ENCODE results near the gene PARD3.
A peak's percentile ranks its signal among the peaks of the same experiment; 100 is the strongest.

Gene PARD3

DNA sequence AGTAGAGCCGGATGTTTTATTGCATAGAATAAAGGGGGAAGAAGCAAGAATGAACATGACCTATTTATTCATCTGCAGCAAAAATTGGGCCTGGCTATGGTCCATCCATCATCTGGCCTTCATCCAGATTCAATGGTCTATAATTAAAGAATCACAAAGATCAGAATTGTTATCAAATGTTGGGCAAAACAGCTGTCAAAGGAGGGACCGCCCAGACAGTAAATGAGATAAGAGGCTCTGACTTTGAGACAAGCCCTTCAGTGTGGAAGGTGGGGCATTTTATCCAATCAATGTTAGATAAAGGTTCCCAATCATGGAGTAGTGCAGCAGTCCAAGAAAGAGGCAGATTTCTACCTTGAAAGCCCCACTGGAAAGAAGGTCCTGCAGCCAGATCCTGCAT lies 153.5 kb downstream of the PARD3 start:
- no peak overlapping the region for H3K4me3 ChIP-seq (ENCODE audit: insufficient read depth, low read depth, low read length)
- no peaks in the 10 kb centered on the region for H3K4me1 ChIP-seq (ENCODE audit: control insufficient read depth, insufficient read depth, low read length)
- H3K9me3 ChIP-seq (ENCODE audit: control insufficient read depth, low read length): no peaks in the 10 kb centered on the region
- no peak overlapping the region for H3K27ac ChIP-seq (ENCODE audit: insufficient read depth, low read depth, low read length, poor library complexity, severe bottlenecking)
- WGBS, 2 experiments: 92 to 98% methylated on average over 2 of the region's 2 CpGs
- H3K36me3 ChIP-seq (ENCODE audit: control insufficient read depth, insufficient read depth, low read length): no peaks in the 10 kb centered on the region
- no peaks in the 10 kb centered on the region for H3K27me3 ChIP-seq (ENCODE audit: control insufficient read depth, insufficient read depth, low read length, poor library complexity, severe bottlenecking)

DNA sequence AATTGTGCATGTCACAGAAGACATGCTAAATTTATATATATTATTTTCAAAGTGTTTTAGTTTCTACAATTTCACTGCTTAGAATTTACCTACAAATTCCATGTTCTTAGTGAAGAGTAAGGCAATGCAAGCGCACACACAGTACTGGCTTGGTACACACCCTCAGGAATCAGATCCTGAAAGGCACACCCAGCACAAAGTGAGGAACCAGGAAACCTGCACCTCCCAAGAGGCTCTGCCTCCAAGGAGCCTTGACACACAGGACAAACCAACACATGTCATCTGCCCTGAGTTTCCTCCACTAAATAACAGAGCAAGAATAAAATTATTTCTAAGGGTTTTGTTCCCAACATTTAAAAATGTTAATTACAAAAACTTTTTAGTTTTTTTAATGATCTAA lies 156.2 kb downstream of the PARD3 start:
- Histone ChIP-seq H3K27ac (ENCODE audit: insufficient read depth, low read depth, low read length, poor library complexity, severe bottlenecking) (no peak overlapping the region), H3K27me3 (ENCODE audit: control insufficient read depth, insufficient read depth, low read length, poor library complexity, severe bottlenecking) (no peaks in the 10 kb centered on the region)
- 92 to 100% methylated on average over 1 of the region's 1 CpG for whole genome bisulfite sequencing, 2 experiments

DNA sequence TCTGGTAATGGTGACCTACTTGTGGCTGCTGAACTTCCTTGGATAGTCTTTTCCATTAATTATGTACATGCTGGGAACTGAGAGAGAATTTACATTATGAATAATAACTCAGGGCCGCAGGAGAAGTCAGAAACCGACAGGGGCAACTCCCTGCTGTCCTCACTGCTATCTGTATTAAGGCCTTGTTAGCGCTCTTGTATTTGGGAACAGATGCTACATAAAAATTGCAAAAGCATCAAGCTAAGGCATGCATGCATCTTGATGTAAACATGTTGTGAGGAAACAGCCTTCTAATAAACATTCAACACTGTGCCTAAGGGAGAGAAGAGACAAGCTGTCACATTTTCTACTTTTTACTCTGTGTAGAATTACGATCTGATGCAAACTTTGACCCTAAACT lies 158.4 kb downstream of the PARD3 start:
- no peaks in the 10 kb centered on the region for H3K9me3 ChIP-seq (ENCODE audit: control insufficient read depth, low read length)
- H3K27ac ChIP-seq (ENCODE audit: insufficient read depth, low read depth, low read length, poor library complexity, severe bottlenecking): no peak overlapping the region
- H3K36me3 ChIP-seq (ENCODE audit: control insufficient read depth, insufficient read depth, low read length): no peaks in the 10 kb centered on the region
- peaks cover 16% of the 10 kb centered on the region for H3K4me1 ChIP-seq (ENCODE audit: control insufficient read depth, insufficient read depth, low read length)
- 56 to 69% methylated on average over 4 of the region's 4 CpGs for WGBS, 2 experiments
- H3K27me3 ChIP-seq (ENCODE audit: control insufficient read depth, insufficient read depth, low read length, poor library complexity, severe bottlenecking): no peaks in the 10 kb centered on the region
- no peak overlapping the region for H3K4me3 ChIP-seq (ENCODE audit: insufficient read depth, low read depth, low read length)

More for the DNA sequence above, 156.2 kb downstream of the PARD3 start:
- H3K36me3 ChIP-seq (ENCODE audit: control insufficient read depth, insufficient read depth, low read length): no peaks in the 10 kb centered on the region
- H3K4me3 ChIP-seq (ENCODE audit: insufficient read depth, low read depth, low read length): no peak overlapping the region
- H3K4me1 ChIP-seq (ENCODE audit: control insufficient read depth, insufficient read depth, low read length): no peaks in the 10 kb centered on the region
- H3K9me3 ChIP-seq (ENCODE audit: control insufficient read depth, low read length): no peaks in the 10 kb centered on the region

DNA sequence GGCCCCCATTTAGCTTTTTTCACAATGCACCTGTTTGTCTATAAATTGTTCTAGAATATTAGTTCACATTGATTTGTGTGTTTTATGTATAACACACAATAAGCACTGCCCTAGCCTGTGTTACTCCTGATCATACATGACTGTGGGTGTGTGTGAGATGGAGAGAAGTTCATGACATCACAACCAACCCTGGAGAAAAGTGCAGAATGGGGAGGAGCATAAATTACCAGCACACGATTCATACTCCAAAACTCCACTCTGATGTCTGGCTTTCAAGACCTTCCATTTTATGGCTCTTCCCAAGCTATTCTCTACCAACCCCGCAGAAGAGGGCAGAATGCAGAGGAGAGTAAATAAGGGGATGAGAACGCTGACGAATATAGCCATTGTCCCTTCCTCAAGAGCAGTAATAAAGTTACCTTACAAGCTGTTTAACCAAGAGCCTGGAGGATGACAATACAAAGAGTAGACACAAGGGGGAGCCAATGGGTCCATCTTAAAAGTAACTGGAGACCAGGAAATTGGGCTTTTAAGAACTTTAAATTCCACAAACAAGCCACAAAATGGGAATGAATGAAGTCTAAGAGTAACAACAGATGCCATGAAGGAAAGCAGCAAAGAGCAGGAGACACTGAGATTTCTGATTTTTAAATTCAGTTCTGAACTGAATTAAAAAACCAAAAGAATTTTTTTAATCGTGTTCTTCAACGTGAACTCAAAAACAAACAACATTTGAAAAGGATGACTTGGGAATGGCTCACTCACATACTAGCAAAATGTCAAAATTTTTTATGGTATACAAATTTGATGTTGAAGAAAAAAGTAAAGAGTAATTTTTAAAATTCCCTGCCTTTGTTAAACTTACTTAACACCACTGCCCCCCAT lies 159.6 kb downstream of the PARD3 start:
- no peak overlapping the region for H3K27ac ChIP-seq (ENCODE audit: insufficient read depth, low read depth, low read length, poor library complexity, severe bottlenecking)
- WGBS, 2 experiments: 28 to 44% methylated on average over 4 to 6 of the region's 6 CpGs
- H3K27me3 ChIP-seq (ENCODE audit: control insufficient read depth, insufficient read depth, low read length, poor library complexity, severe bottlenecking): no peaks in the 10 kb centered on the region
- H3K4me3 ChIP-seq (ENCODE audit: insufficient read depth, low read depth, low read length): no peak overlapping the region
- H3K4me1 ChIP-seq (ENCODE audit: control insufficient read depth, insufficient read depth, low read length): peaks cover 20% of the 10 kb centered on the region
- no peaks in the 10 kb centered on the region for H3K9me3 ChIP-seq (ENCODE audit: control insufficient read depth, low read length)
- no peaks in the 10 kb centered on the region for H3K36me3 ChIP-seq (ENCODE audit: control insufficient read depth, insufficient read depth, low read length)

DNA sequence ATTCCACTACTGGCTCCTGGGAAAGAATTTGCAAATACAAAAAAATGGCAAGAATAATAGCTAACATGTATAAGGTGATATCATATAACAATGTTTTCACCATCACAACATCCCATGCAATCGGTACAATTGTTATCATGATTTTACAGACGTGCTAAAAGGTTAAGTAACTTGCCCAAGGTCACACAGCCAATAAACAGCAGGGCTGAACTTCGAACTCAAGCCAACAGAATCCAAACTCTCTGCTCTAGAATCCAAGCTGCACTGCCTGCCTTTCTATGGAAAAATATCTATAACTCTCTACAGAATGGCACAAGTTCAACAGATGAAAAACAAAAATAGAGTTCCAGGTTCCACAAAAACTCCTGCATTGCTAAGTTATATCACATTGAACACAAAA lies 160.9 kb downstream of the PARD3 start:
- H3K27ac ChIP-seq (ENCODE audit: insufficient read depth, low read depth, low read length, poor library complexity, severe bottlenecking): no peak overlapping the region
- H3K36me3 ChIP-seq (ENCODE audit: control insufficient read depth, insufficient read depth, low read length): no peaks in the 10 kb centered on the region
- H3K27me3 ChIP-seq (ENCODE audit: control insufficient read depth, insufficient read depth, low read length, poor library complexity, severe bottlenecking): no peaks in the 10 kb centered on the region
- 93 to 95% methylated on average over 3 of the region's 3 CpGs for WGBS, 2 experiments
- H3K9me3 ChIP-seq (ENCODE audit: control insufficient read depth, low read length): no peaks in the 10 kb centered on the region
- no peak overlapping the region for H3K4me3 ChIP-seq (ENCODE audit: insufficient read depth, low read depth, low read length)
- H3K4me1 ChIP-seq (ENCODE audit: control insufficient read depth, insufficient read depth, low read length): peaks cover 20% of the 10 kb centered on the region

DNA sequence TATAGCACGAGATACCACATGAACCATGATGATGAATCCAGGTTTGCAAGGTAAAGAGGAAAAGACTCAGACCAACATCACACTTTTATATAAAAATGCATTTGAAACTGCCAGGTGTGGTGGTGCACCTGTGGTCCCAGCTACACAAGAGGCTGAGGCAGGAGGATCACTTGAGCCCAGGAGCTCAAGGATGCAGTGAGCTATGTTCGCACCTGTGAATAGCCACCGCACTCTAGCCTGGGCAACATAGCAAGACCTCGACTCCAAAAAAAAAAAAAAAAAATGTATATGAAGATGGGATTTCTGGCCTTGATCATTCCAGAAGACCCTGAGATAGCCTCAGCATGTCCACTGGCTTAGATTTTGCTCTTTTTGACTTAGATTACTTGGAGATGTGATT lies 161.6 kb downstream of the PARD3 start:
- Histone ChIP-seq H3K27me3 (ENCODE audit: control insufficient read depth, insufficient read depth, low read length, poor library complexity, severe bottlenecking) (no peaks in the 10 kb centered on the region), H3K36me3 (ENCODE audit: control insufficient read depth, insufficient read depth, low read length) (no peaks in the 10 kb centered on the region), H3K27ac (ENCODE audit: insufficient read depth, low read depth, low read length, poor library complexity, severe bottlenecking) (no peak overlapping the region), H3K9me3 (ENCODE audit: control insufficient read depth, low read length) (no peaks in the 10 kb centered on the region), H3K4me3 (ENCODE audit: insufficient read depth, low read depth, low read length) (no peak overlapping the region), H3K4me1 (ENCODE audit: control insufficient read depth, insufficient read depth, low read length) (peaks cover 26% of the 10 kb centered on the region)
- 96 to 99% methylated on average over 3 to 4 of the region's 4 CpGs for WGBS, 2 experiments

DNA sequence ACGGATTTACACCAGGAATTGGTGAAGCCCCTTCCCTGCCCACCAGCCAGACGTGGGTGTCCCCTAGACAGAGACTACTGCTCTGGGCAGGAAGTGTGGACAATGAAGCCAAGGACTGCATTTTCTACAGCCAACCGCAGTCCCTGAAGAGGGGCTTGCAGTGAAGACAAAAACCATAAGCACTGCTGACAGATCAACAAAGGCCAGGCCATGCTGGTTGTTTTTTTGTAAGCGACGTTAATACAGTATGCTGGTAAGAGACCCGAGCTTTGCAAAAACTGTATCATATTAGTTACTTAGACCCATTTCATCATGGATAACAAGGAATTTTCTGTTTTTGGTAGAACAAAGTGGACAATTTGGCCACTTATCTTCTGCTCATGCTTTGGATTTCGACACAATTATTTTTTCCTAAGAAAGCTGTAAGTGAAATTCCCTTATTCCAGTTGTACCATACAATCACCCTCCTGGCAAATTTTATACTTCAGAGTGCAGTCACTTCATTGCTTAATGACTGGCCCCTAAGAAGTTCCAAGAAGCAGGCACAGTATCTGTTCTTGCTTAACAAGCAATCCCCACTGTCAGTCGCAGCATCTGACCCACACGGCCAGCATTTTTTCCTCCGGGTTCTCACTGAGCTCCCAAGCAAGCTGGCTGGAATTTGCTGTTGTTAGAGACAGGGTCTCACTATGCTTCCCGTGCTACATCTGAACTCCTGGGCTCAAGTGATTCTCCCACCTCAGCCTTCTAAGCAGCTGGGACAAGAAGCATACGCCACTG lies 163.5 kb downstream of the PARD3 start:
- Histone ChIP-seq H3K27ac (ENCODE audit: insufficient read depth, low read depth, low read length, poor library complexity, severe bottlenecking) (peak overlapping the region; percentile 36), H3K4me1 (ENCODE audit: control insufficient read depth, insufficient read depth, low read length) (peaks cover 28% of the 10 kb centered on the region), H3K36me3 (ENCODE audit: control insufficient read depth, insufficient read depth, low read length) (no peaks in the 10 kb centered on the region), H3K4me3 (ENCODE audit: insufficient read depth, low read depth, low read length) (no peak overlapping the region), H3K9me3 (ENCODE audit: control insufficient read depth, low read length) (no peaks in the 10 kb centered on the region), H3K27me3 (ENCODE audit: control insufficient read depth, insufficient read depth, low read length, poor library complexity, severe bottlenecking) (no peaks in the 10 kb centered on the region)
- WGBS, 2 experiments: 53% methylated on average over 12 of the region's 12 CpGs

DNA sequence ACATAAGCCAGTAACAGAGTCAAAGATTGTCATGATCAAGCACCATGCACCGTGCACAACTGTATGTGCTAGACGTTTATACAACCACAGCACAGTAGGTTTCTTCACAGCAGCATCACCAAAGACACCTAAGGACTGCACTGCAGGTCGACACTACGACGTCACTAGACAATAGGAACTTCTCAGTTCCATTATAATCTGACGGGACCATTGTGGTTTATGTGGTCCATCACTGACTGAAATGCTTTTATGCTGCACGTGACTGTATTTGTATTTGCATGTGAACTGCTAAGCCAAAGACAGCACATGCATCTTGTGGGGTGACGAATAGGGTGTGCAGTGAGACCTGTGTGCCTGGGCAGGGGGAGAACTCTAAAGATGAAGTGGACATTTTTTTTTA lies 164.9 kb downstream of the PARD3 start:
- WGBS, 2 experiments: 92% methylated on average over 8 of the region's 8 CpGs
- no peak overlapping the region for H3K27ac ChIP-seq (ENCODE audit: insufficient read depth, low read depth, low read length, poor library complexity, severe bottlenecking)
- no peaks in the 10 kb centered on the region for H3K27me3 ChIP-seq (ENCODE audit: control insufficient read depth, insufficient read depth, low read length, poor library complexity, severe bottlenecking)
- H3K36me3 ChIP-seq (ENCODE audit: control insufficient read depth, insufficient read depth, low read length): no peaks in the 10 kb centered on the region
- H3K4me3 ChIP-seq (ENCODE audit: insufficient read depth, low read depth, low read length): no peak overlapping the region
- peaks cover 28% of the 10 kb centered on the region for H3K4me1 ChIP-seq (ENCODE audit: control insufficient read depth, insufficient read depth, low read length)
- H3K9me3 ChIP-seq (ENCODE audit: control insufficient read depth, low read length): no peaks in the 10 kb centered on the region

DNA sequence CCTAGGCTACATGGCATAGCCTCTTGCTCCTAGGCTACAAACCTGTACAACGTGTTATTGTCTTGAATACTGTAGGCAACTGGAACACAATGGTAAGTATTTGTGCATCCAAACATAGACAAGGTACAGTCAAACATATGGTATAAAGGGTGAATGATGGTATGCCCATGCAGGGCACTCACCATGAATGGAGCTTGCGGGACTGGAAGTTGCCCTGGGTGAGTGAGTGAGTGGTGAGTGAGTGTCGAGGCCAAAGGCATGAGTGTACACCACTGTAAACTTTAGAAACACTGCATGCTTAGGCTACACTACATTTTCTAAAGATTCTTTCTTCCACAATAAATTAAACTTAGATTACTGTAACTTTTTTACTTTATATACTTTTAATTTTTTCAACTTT lies 165.7 kb downstream of the PARD3 start:
- H3K27ac ChIP-seq (ENCODE audit: insufficient read depth, low read depth, low read length, poor library complexity, severe bottlenecking): no peak overlapping the region
- no peaks in the 10 kb centered on the region for H3K27me3 ChIP-seq (ENCODE audit: control insufficient read depth, insufficient read depth, low read length, poor library complexity, severe bottlenecking)
- H3K4me1 ChIP-seq (ENCODE audit: control insufficient read depth, insufficient read depth, low read length): peaks cover 28% of the 10 kb centered on the region
- 91 to 98% methylated on average over 2 to 3 of the region's 3 CpGs for WGBS, 2 experiments
- no peaks in the 10 kb centered on the region for H3K9me3 ChIP-seq (ENCODE audit: control insufficient read depth, low read length)
- no peak overlapping the region for H3K4me3 ChIP-seq (ENCODE audit: insufficient read depth, low read depth, low read length)
- H3K36me3 ChIP-seq (ENCODE audit: control insufficient read depth, insufficient read depth, low read length): no peaks in the 10 kb centered on the region

DNA sequence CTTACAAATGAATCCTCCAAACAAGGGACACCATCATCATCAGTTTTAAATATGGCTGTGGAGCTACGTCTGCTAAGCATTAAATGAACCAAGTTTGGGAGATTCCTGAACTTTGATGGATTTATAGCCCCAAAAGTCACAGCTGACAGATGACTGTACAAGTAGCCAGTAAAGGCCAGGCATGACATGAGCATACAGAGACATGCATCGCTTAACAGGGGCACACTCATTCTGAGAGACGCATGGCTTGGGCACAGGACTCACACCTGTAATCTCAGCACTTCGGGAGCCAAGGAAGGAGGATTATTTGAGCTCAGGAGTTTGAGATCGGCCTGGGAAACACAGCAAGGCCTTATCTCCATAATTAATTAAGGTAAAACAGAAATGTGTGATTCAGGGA lies 166.2 kb downstream of the PARD3 start:
- WGBS, 2 experiments: 94 to 95% methylated on average over 5 of the region's 5 CpGs
- Histone ChIP-seq H3K36me3 (ENCODE audit: control insufficient read depth, insufficient read depth, low read length) (no peaks in the 10 kb centered on the region), H3K27ac (ENCODE audit: insufficient read depth, low read depth, low read length, poor library complexity, severe bottlenecking) (no peak overlapping the region), H3K4me3 (ENCODE audit: insufficient read depth, low read depth, low read length) (no peak overlapping the region), H3K4me1 (ENCODE audit: control insufficient read depth, insufficient read depth, low read length) (peaks cover 28% of the 10 kb centered on the region), H3K9me3 (ENCODE audit: control insufficient read depth, low read length) (no peaks in the 10 kb centered on the region), H3K27me3 (ENCODE audit: control insufficient read depth, insufficient read depth, low read length, poor library complexity, severe bottlenecking) (no peaks in the 10 kb centered on the region)

All from ectodermal cell (in vitro differentiated cells).